Breast epithelium (tissue), 4 donors: ENCODE data around the gene CALHM3. TPM values are rescaled to one million over a fixed set of nuclear protein-coding genes. Genes with fewer than 3 reads are reported as not detected.

Source experiments
- DNase-seq, 2 donors: peaks; one replicate each; pipeline ENCODE4 v3.0.0-alpha.2; 2019; ENCODE audit warnings: low spot score in 2 of 2
- H3K27ac ChIP-seq, 2 donors: fragments of 200-600 bp; sonication (generic) in 1 of 2; one replicate each; pipeline ENCODE4 v1.5.1; 2016 to 2019; ENCODE audit warnings: mild to moderate bottlenecking in 1 of 2
- H3K27me3 ChIP-seq, 2 donors: fragments of 200-600 bp; sonication (generic) in 1 of 2; one replicate each; pipeline versions ENCODE4 v1.5.1 to v1.6.0; 2017 to 2019; ENCODE audit warnings: control low read depth in 1 of 2, mild to moderate bottlenecking in 1 of 2
- H3K36me3 ChIP-seq: fragments of 200-600 bp; one replicate; pipeline ENCODE4 v1.5.1; 2019
- H3K4me1 ChIP-seq, 2 donors: fragments of 200-600 bp; sonication (generic); one replicate each; pipeline ENCODE4 v1.5.1; 2016 to 2019; ENCODE audit warnings: control low read depth in 1 of 2
- H3K4me3 ChIP-seq, 3 donors: fragments of 200-600 bp; sonication (generic); 1 replicate in 2 of 3; 2 replicates in 1 of 3; pipeline ENCODE4 v1.5.1; 2016 to 2019; ENCODE audit warnings: mild to moderate bottlenecking in 3 of 3, moderate library complexity in 2 of 3
- H3K9me3 ChIP-seq, 2 donors: fragments of 200-600 bp; sonication (generic) in 1 of 2; one replicate each; pipeline ENCODE4 v1.5.1; 2016 to 2019; ENCODE audit warnings: control low read depth in 1 of 2
- POLR2A ChIP-seq: fragments of 450-650 bp; IDR thresholded peaks from one replicate; pipeline ENCODE4 v1.6.1; 2016; ENCODE audit warnings: antibody characterized with exemption, mild to moderate bottlenecking, moderate library complexity
- POLR2AphosphoS5 ChIP-seq, 3 donors: sonication (generic); formaldehyde crosslinking; IDR thresholded peaks; one replicate each; pipeline ENCODE4 v1.6.1; 2017; ENCODE audit warnings: antibody characterized with exemption in 3 of 3
- intact Hi-C: fragments of 100-400 bp; cut with DNase I; formaldehyde crosslinking; loops from one replicate; pipeline ENCODE4 v1.15.1; 2023; ENCODE audit warnings: low total_unique reads
- total RNA-seq, 3 donors: library from RNA; depleted of rRNA; stranded (reverse); fragments of >200 nt; gene quantifications; one replicate each; pipeline ENCODE4 v1.1.0, GENCODE V29; 2016
- TF ChIP-seq, protein P1 (sequence below), 3 donors: fragments of 450-650 bp; IDR thresholded peaks; one replicate each; pipeline ENCODE4 v1.5.1; 2016 to 2017; ENCODE audit warnings: antibody characterized with exemption in 3 of 3, mild to moderate bottlenecking in 3 of 3, moderate library complexity in 3 of 3

The CALHM3 gene
- total RNA-seq, 3 donors from 2014 or later, result not detected

- TF ChIP-seq POLR2A (no peak), POLR2AphosphoS5 (IDR thresholded peaks at IDR 0.05) (no peak)
- TF ChIP-seq, protein P1, sequence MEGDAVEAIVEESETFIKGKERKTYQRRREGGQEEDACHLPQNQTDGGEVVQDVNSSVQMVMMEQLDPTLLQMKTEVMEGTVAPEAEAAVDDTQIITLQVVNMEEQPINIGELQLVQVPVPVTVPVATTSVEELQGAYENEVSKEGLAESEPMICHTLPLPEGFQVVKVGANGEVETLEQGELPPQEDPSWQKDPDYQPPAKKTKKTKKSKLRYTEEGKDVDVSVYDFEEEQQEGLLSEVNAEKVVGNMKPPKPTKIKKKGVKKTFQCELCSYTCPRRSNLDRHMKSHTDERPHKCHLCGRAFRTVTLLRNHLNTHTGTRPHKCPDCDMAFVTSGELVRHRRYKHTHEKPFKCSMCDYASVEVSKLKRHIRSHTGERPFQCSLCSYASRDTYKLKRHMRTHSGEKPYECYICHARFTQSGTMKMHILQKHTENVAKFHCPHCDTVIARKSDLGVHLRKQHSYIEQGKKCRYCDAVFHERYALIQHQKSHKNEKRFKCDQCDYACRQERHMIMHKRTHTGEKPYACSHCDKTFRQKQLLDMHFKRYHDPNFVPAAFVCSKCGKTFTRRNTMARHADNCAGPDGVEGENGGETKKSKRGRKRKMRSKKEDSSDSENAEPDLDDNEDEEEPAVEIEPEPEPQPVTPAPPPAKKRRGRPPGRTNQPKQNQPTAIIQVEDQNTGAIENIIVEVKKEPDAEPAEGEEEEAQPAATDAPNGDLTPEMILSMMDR (IDR thresholded peaks at IDR 0.05), result no peak
- no peak overlapping the region for H3K4me3 ChIP-seq
- no peak for DNase-seq
- intact Hi-C loops, result no loop called here
- no peak overlapping the region for H3K27ac ChIP-seq
- H3K27me3 ChIP-seq, result no peaks in the 10 kb centered on the region
- H3K36me3 ChIP-seq, result no peaks in the 10 kb centered on the region
- H3K9me3 ChIP-seq, result no peaks in the 10 kb centered on the region
- no peaks in the 10 kb centered on the region for H3K4me1 ChIP-seq
These were observed 40.8 kb upstream of the CALHM3 start for GRCh38 chr10:103519798-103520197.

DNA sequence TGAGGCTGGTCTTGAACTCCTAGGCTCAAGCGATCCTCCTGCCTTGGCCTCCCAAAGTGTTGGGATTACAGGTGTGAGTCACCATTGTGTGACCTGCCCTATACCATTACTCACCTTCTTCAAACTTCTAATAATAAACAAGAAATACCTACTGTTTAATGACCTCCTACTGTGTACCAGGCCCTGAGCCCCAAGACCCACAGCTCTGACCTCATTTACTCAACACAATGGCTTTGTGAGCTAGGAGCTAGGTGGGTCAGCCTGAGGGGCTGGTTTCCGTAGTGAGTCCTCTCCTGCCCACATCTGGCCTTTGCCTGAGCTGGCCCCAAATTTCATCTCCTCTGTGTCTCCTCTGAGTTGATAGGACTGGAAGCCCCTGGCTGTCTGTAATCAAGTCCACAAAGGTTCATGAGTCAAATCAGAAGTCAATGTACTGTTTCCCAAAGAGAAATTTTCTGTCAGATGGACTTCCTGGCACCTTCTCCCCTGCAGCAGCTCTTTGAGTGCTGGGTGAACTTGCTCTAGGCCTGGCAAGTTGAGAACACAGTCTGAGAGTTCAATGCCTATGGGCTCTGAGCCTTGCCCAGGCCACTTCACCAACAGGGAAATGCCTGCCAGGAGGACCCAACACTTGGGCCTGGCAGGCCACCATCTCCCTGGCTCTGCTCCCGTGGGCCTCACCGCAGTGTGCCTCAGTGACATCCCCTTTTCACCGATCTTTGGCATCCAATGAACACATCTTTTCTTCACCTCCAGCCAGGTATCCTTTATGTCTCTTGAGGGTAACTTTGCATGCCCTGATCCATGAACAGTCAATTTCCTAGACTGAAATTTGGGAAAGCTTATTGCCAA lies 38.4 kb upstream of the CALHM3 start:
- TF ChIP-seq, protein P1 (IDR thresholded peaks at IDR 0.05), result no peak
- TF ChIP-seq POLR2A (no peak), POLR2AphosphoS5 (IDR thresholded peaks at IDR 0.05) (no peak)
- H3K4me3 ChIP-seq, result no peak overlapping the region
- H3K4me1 ChIP-seq, result no peaks in the 10 kb centered on the region
- H3K27me3 ChIP-seq, result no peaks in the 10 kb centered on the region
- no peaks in the 10 kb centered on the region for H3K9me3 ChIP-seq
- H3K27ac ChIP-seq, result no peak overlapping the region
- intact Hi-C loops, result no loop called here
- no peaks in the 10 kb centered on the region for H3K36me3 ChIP-seq
- DNase-seq, result peak in 1 of 2 donors; percentile 12

GRCh38 chr10:103514244-103514643 lies 35.2 kb upstream of the CALHM3 start:
- Histone ChIP-seq H3K27me3 (no peaks in the 10 kb centered on the region), H3K27ac (no peak overlapping the region), H3K4me1 (no peaks in the 10 kb centered on the region), H3K4me3 (no peak overlapping the region), H3K36me3 (no peaks in the 10 kb centered on the region), H3K9me3 (no peaks in the 10 kb centered on the region)
- intact Hi-C loops, result no loop called here
- TF ChIP-seq POLR2AphosphoS5 (IDR thresholded peaks at IDR 0.05) (no peak), POLR2A (no peak)
- TF ChIP-seq, protein P1 (IDR thresholded peaks at IDR 0.05), result no peak
- DNase-seq, result no peak

DNA sequence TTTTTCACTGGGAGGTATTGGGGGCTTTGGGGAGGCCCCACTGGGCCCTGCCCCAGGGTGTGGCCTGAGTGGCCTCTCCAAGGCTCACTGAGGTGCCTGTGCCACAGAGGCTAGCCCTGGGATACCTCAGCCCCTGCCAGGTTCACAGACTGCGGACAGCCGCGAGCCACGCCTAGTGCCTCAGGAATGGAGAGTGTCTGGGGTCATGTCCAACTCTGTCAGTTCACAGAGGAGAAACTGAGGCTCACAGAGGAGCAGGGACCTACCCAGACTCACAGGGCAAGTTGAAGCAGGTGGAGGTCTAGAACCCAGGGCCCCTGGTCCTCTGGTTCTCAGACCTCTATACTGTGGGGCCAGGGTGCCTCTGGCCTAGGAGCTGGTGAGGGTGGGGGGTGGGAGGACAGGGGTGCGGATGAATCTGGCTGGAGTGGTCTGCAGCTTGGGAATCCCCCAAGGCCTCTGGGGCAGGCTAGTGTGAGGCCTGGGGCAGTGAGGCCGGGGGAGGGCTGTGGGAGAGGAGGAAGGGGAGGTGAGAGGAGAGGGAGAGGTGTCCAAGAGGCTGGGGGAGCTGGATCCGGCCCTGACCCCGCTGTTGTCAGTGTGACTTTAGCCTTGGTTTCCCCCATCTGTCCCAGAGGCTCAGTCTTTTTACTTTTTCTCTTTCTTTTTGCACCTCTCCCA lies 34.5 kb upstream of the CALHM3 start:
- H3K4me1 ChIP-seq, result no peaks in the 10 kb centered on the region
- intact Hi-C loops, result no loop called here
- no peak for DNase-seq
- no peak overlapping the region for H3K4me3 ChIP-seq
- no peaks in the 10 kb centered on the region for H3K27me3 ChIP-seq
- H3K27ac ChIP-seq, result no peak overlapping the region
- H3K36me3 ChIP-seq, result no peaks in the 10 kb centered on the region
- no peak for TF ChIP-seq POLR2AphosphoS5 (IDR thresholded peaks at IDR 0.05)
- TF ChIP-seq, protein P1 (IDR thresholded peaks at IDR 0.05), result no peak
- no peak for TF ChIP-seq POLR2A
- no peaks in the 10 kb centered on the region for H3K9me3 ChIP-seq
